Stomach (tissue), 9 donors: Measurements from ENCODE around the gene RUFY3. TPM values are rescaled to one million over a fixed set of nuclear protein-coding genes. Genes with fewer than 3 reads are reported as not detected.
"Not testable (repeated sequence)": the region's sequence is repeated elsewhere in the genome, so short reads cannot be mapped to it uniquely, and the experiment has no call there.

Experiments
- DNase-seq, 2 donors: peaks; one replicate each; pipeline versions ENCODE4 v3.0.0 to v3.0.0-alpha.2; 2013 to 2019
- H3K27ac ChIP-seq, 5 donors: fragments of 200-600 bp in 4 of 5; sonication (generic) in 4 of 5; one replicate each; pipeline ENCODE4 v1.5.1; 2013 to 2019; ENCODE audit warnings: mild to moderate bottlenecking in 1 of 5, moderate library complexity in 1 of 5
- H3K27me3 ChIP-seq, 3 donors: fragments of 200-600 bp; sonication (generic); one replicate each; pipeline ENCODE4 v1.5.1; 2017 to 2019; ENCODE audit warnings: mixed run types in 1 of 3
- H3K36me3 ChIP-seq, 4 donors: fragments of 200-600 bp; sonication (generic); 1 replicate in 3 of 4; 2 replicates in 1 of 4; pipeline ENCODE4 v1.5.1; 2016 to 2019
- H3K4me1 ChIP-seq, 4 donors: fragments of 200-600 bp; sonication (generic); one replicate each; pipeline ENCODE4 v1.5.1; 2016 to 2019
- H3K4me3 ChIP-seq, 4 donors: fragments of 200-600 bp; sonication (generic) in 3 of 4; one replicate each; pipeline ENCODE4 v1.5.1; 2016 to 2019; ENCODE audit warnings: mild to moderate bottlenecking in 1 of 4
- H3K9me3 ChIP-seq, 4 donors: fragments of 200-600 bp; sonication (generic); one replicate each; pipeline ENCODE4 v1.5.1; 2016 to 2019
- CTCF ChIP-seq, 7 experiments: fragments of 450-650 bp in 4 of 7; fragments of 200-600 bp in 3 of 7; sonication (generic) in 3 of 7; IDR thresholded peaks; one replicate each; pipeline ENCODE4 v1.5.1; 2016 to 2019; ENCODE audit warnings: antibody characterized with exemption in 7 of 7, control low read depth in 2 of 7, mild to moderate bottlenecking in 1 of 7
- EP300 ChIP-seq: sonication (generic); formaldehyde crosslinking; IDR thresholded peaks from one replicate; pipeline ENCODE4 v1.6.1; 2017; ENCODE audit warnings: antibody characterized with exemption
- POLR2A ChIP-seq, 4 donors: fragments of 450-650 bp; IDR thresholded peaks; one replicate each; pipeline ENCODE4 v1.6.1; 2016; ENCODE audit warnings: antibody characterized with exemption in 4 of 4, control low read depth in 2 of 4, mild to moderate bottlenecking in 1 of 4, moderate library complexity in 1 of 4
- POLR2AphosphoS5 ChIP-seq, 3 donors: sonication (generic); formaldehyde crosslinking; IDR thresholded peaks; one replicate each; pipeline ENCODE4 v1.6.1; 2016; ENCODE audit warnings: antibody characterized with exemption in 3 of 3
- WGBS, 5 donors: extraction: QIAGEN DNeasy Blood & Tissue Kit in 3 of 5; methylation state at CpG; one replicate each; pipeline versions ENCODE4 v1.1.5 to v1.1.7; 2013 to 2018; 5-methylcytosine and 5-hydroxymethylcytosine counted together
- intact Hi-C: fragments of 100-400 bp; cut with DNase I; formaldehyde crosslinking; loops from one replicate; pipeline ENCODE4 v1.15.1; 2023; ENCODE audit warnings: low total_unique reads
- polyA plus RNA-seq, 3 donors: library from polyadenylated mRNA; stranded (reverse); fragments of 200-250 nt; gene quantifications; one replicate each; pipeline ENCODE4 v1.2.3, GENCODE V29; 2013
- total RNA-seq, 5 donors: library from RNA; depleted of rRNA; stranded (reverse); fragments of >200 nt; gene quantifications; one replicate each; pipeline versions ENCODE4 v1.1.0 to v1.2.3, GENCODE V29; 2014 to 2016
- donor health status: healthy with polysubstance abuse.
- donor health status: Bipolar disorder and iron deficiency.
- donor health status: healthy.

The RUFY3 gene
- total and polyA plus RNA-seq, 8 donors = 13.2 to 120 (median 51.3) TPM

- no peak for DNase-seq
- H3K36me3 ChIP-seq = no peaks in the 10 kb centered on the region
- no peaks in the 10 kb centered on the region for H3K9me3 ChIP-seq
- intact Hi-C loops = no loop called here
- no peak overlapping the region for H3K4me3 ChIP-seq
- TF ChIP-seq POLR2AphosphoS5 (IDR thresholded peaks at IDR 0.05) (no peak), CTCF (IDR thresholded peaks at IDR 0.05) (no peak), POLR2A (IDR thresholded peaks at IDR 0.05) (no peak), EP300 (no peak)
- no peaks in the 10 kb centered on the region for H3K27me3 ChIP-seq
- H3K4me1 ChIP-seq = peaks cover 0 to 15% (median 7%) of the 10 kb centered on the region in 4 donors
- WGBS, 5 donors = 79 to 92% (median 87%) methylated on average over 5 of the region's 5 CpGs
- H3K27ac ChIP-seq = no peak overlapping the region
Observed at GRCh38 chr4:70700712-70701111, 21.1 kb upstream of the RUFY3 start.

GRCh38 chr4:70701271-70701670 lies 20.5 kb upstream of the RUFY3 start:
- H3K4me1 ChIP-seq = peaks cover 3 to 20% (median 12%) of the 10 kb centered on the region in 4 donors
- no peak overlapping the region for H3K27ac ChIP-seq
- DNase-seq = no peak
- TF ChIP-seq POLR2AphosphoS5 (IDR thresholded peaks at IDR 0.05) (no peak), POLR2A (IDR thresholded peaks at IDR 0.05) (no peak), CTCF (IDR thresholded peaks at IDR 0.05) (no peak), EP300 (no peak)
- WGBS, 5 donors = 76 to 93% (median 90%) methylated on average over 1 of the region's 1 CpG
- H3K27me3 ChIP-seq = no peaks in the 10 kb centered on the region
- intact Hi-C loops = no loop called here
- H3K36me3 ChIP-seq = no peaks in the 10 kb centered on the region
- no peak overlapping the region for H3K4me3 ChIP-seq
- H3K9me3 ChIP-seq = no peaks in the 10 kb centered on the region

DNA sequence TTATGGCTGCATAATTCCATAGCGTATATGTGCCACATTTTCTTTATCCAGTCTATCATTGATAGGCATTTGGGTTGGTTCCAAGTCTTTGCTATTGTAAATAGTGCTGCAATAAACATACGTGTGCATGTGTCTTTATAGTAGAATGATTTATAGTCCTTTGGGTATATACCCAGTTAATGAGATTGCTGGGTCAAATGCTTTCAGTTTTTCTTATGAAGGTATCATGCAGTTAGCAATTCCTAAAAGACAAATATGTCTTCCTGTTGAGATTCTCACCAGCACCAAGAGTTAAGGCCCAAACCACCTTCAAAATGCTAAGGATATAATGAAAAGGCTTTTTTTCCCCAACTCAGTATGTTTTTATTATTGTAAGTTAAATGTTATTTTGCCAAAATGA lies 19.2 kb upstream of the RUFY3 start:
- DNase-seq, H3K4me3 ChIP-seq, H3K27me3 ChIP-seq, intact Hi-C loops, H3K36me3 ChIP-seq, H3K9me3 ChIP-seq: not testable (repeated sequence)
- Histone ChIP-seq H3K27ac (peak overlapping the region in 3 of 5 donors; percentile 95 to 97 (median 97)), H3K4me1 (peaks cover 15 to 33% (median 24%) of the 10 kb centered on the region in 4 donors)
- WGBS, 5 donors = 18 to 65% (median 33%) methylated on average over 2 of the region's 2 CpGs

- no peaks in the 10 kb centered on the region for H3K9me3 ChIP-seq
- DNase-seq = peak in 1 of 2 donors; percentile 63
Observed at GRCh38 chr4:70703619-70704214, 18.0 kb upstream of the RUFY3 start.

More at GRCh38 chr4:70703619-70704214, 18.0 kb upstream of the RUFY3 start:
- intact Hi-C loops = no loop called here
- 3 to 6% (median 4%) methylated on average over 11 of the region's 11 CpGs for WGBS, 5 donors
- no peaks in the 10 kb centered on the region for H3K36me3 ChIP-seq
- peak overlapping the region; percentile 95 to 98 (median 97) for H3K27ac ChIP-seq
- H3K4me1 ChIP-seq = peaks cover 15 to 38% (median 26%) of the 10 kb centered on the region in 4 donors
- H3K4me3 ChIP-seq = peak overlapping the region; percentile 59 to 98 (median 88)
- H3K27me3 ChIP-seq = no peaks in the 10 kb centered on the region
- TF ChIP-seq POLR2AphosphoS5 (IDR thresholded peaks at IDR 0.05) (peak in 2 of 3 donors; percentile 25 to 55), EP300 (no peak), POLR2A (IDR thresholded peaks at IDR 0.05) (no peak), CTCF (IDR thresholded peaks at IDR 0.05) (no peak)
